Endothelial cell of umbilical vein (primary cell): ENCODE results near the gene MRTFA. TPM values are rescaled to one million over a fixed set of nuclear protein-coding genes. Genes with fewer than 3 reads are reported as not detected.

Experiments
- BruUV-seq: library from RNA; stranded (reverse); fragments of 400-500 nt; replicated peaks from 2 replicates; lab custom pipeline; 2021; lab: Mats Ljungman, UMichigan
- CTCF ChIA-PET: fragments of 300-600, 350-600 bp; sonication (Branson Sonifier 250); formaldehyde crosslinking; loops from one replicate; lab custom pipeline; 2021; ENCODE audit warnings: antibody characterized with exemption, inconsistent platforms; lab: Charles Lee
- POLR2A ChIA-PET: fragments of 300-600, 350-600 bp; sonication (Branson Sonifier 250); formaldehyde crosslinking; loops from one replicate; lab custom pipeline; 2021; ENCODE audit warnings: antibody characterized with exemption, inconsistent platforms; lab: Charles Lee
- DNase-seq: peaks from one replicate; pipeline ENCODE4 v3.0.0-alpha.2; 2011; ENCODE audit warnings: low read depth, low spot score
- FAIRE-seq: peaks from 2 replicates; lab custom pipeline; 2011; peaks lifted over from hg19 to GRCh38; lab: Jason Lieb, UNC
- H2AFZ ChIP-seq: 2 replicates; pipeline ENCODE4 v1.6.0; 2012; ENCODE audit warnings: low read depth, low read length, control low read depth, inconsistent platforms
- H3K27ac ChIP-seq: 2 replicates; pipeline ENCODE4 v1.5.1; 2011; ENCODE audit warnings: low read depth, mild to moderate bottlenecking, control low read depth, low read length, moderate library complexity; ENCODE audit not compliant: insufficient read depth
- H3K27me3 ChIP-seq, 2 experiments: 2 replicates each; pipeline versions ENCODE4 v1.6.0 to v1.6.1; 2011; ENCODE audit warnings: low read length in 2 of 2, mixed read lengths in 1 of 2; ENCODE audit not compliant: control insufficient read depth in 2 of 2, insufficient read depth in 2 of 2
- H3K36me3 ChIP-seq, 2 experiments: 2 replicates in 1 of 2; 3 replicates in 1 of 2; pipeline ENCODE4 v1.5.1; 2011; ENCODE audit warnings: low read length in 2 of 2, mild to moderate bottlenecking in 1 of 2, moderate library complexity in 1 of 2; ENCODE audit not compliant: control insufficient read depth in 2 of 2, insufficient read depth in 2 of 2; ENCODE audit errors: extremely low read depth in 1 of 2
- H3K4me1 ChIP-seq: 3 replicates; pipeline ENCODE4 v1.5.1; 2011; ENCODE audit warnings: mild to moderate bottlenecking, low read length; ENCODE audit not compliant: control insufficient read depth, insufficient read depth; ENCODE audit errors: extremely low read depth
- H3K4me2 ChIP-seq: 2 replicates; pipeline ENCODE4 v1.6.1; 2011; ENCODE audit warnings: low read length, control low read depth, mixed read lengths; ENCODE audit not compliant: insufficient read depth
- H3K4me3 ChIP-seq, 3 experiments: fragments of 200-600 bp in 1 of 3; sonication (generic), shearing (Covaris generic) in 1 of 3; replicated peaks in 1 of 3; 2 replicates each; pipeline ENCODE4 v1.5.1; 2011 to 2016; ENCODE audit warnings: control low read depth in 3 of 3, low read length in 3 of 3, mild to moderate bottlenecking in 2 of 3, inconsistent platforms in 1 of 3, low read depth in 1 of 3, moderate library complexity in 1 of 3; ENCODE audit not compliant: insufficient read depth in 1 of 3
- H3K79me2 ChIP-seq: 2 replicates; pipeline ENCODE4 v1.6.0; 2012; ENCODE audit warnings: low read length, inconsistent platforms; ENCODE audit not compliant: control insufficient read depth, insufficient read depth
- H3K9ac ChIP-seq: replicated peaks from 2 replicates; pipeline ENCODE3; 2011; ENCODE audit warnings: low read length, control low read depth; ENCODE audit not compliant: insufficient read depth; ENCODE audit errors: extremely low read depth
- H3K9me1 ChIP-seq: replicated peaks from 3 replicates; pipeline ENCODE4 v1.6.0; 2011; ENCODE audit warnings: mild to moderate bottlenecking, low read length; ENCODE audit not compliant: control insufficient read depth, insufficient read depth; ENCODE audit errors: extremely low read depth
- H3K9me3 ChIP-seq: replicated peaks from 2 replicates; pipeline ENCODE4 v1.5.1; 2012; ENCODE audit warnings: low read length, inconsistent platforms; ENCODE audit not compliant: control insufficient read depth, insufficient read depth
- H4K20me1 ChIP-seq: replicated peaks from 2 replicates; pipeline ENCODE3; 2011; ENCODE audit warnings: mild to moderate bottlenecking, low read length; ENCODE audit not compliant: control insufficient read depth, insufficient read depth; ENCODE audit errors: extremely low read depth
- CTCF ChIP-seq, 2 donors: IDR thresholded peaks; 1 replicate in 1 of 2; 2 replicates in 1 of 2; pipeline ENCODE4 v1.5.1; 2011; ENCODE audit warnings: low read length in 2 of 2, mild to moderate bottlenecking in 2 of 2, moderate library complexity in 2 of 2, control low read depth in 1 of 2, inconsistent platforms in 1 of 2, low read depth in 1 of 2; ENCODE audit not compliant: insufficient read depth in 1 of 2; ENCODE audit errors: extremely low read depth in 1 of 2
- EZH2 ChIP-seq: IDR thresholded peaks from 2 replicates; pipeline ENCODE4 v1.6.1; 2012; ENCODE audit warnings: borderline replicate concordance, low read depth, mild to moderate bottlenecking, moderate library complexity, low read length, inconsistent platforms; ENCODE audit not compliant: severe bottlenecking
- FOS ChIP-seq: IDR thresholded peaks from 2 replicates; pipeline ENCODE4 v1.6.1; 2011; ENCODE audit warnings: mild to moderate bottlenecking, low read length, moderate library complexity, borderline replicate concordance; ENCODE audit not compliant: insufficient read depth
- GATA2 ChIP-seq: IDR thresholded peaks from 2 replicates; pipeline ENCODE4 v1.7.0; 2011; ENCODE audit warnings: low read depth, mild to moderate bottlenecking, moderate library complexity, mixed read lengths, low read length; ENCODE audit not compliant: insufficient read length, insufficient read depth
- JUN ChIP-seq: IDR thresholded peaks from 2 replicates; pipeline ENCODE4 v1.6.1; 2011; ENCODE audit warnings: borderline replicate concordance, low read depth; ENCODE audit not compliant: insufficient read length, insufficient read depth
- MAX ChIP-seq: IDR thresholded peaks from 2 replicates; pipeline ENCODE4 v1.6.1; 2011; ENCODE audit not compliant: insufficient read depth, insufficient read length
- MYC ChIP-seq: IDR thresholded peaks from one replicate; pipeline ENCODE4 v1.6.1; 2011; ENCODE audit warnings: mild to moderate bottlenecking, low read depth, low read length
- POLR2A ChIP-seq: IDR thresholded peaks from 2 replicates; pipeline ENCODE4 v1.6.1; 2012; ENCODE audit warnings: low read depth, mild to moderate bottlenecking, control low read depth, low read length
- POLR2AphosphoS5 ChIP-seq: IDR thresholded peaks from 2 replicates; pipeline ENCODE4 v1.6.1; 2012; ENCODE audit warnings: low read depth, mild to moderate bottlenecking, control low read depth, low read length, moderate library complexity; ENCODE audit not compliant: insufficient read depth
- dilution Hi-C: fragments of 300-500 bp; cut with MboI; formaldehyde crosslinking; loops from one replicate; pipeline ENCODE4 v1.15.0; 2019; ENCODE audit warnings: low sequenced_read_pairs; ENCODE audit not compliant: extremely low pct_ligation_motif_present
- intact Hi-C: fragments of 100-400 bp; cut with micrococcal nuclease; formaldehyde crosslinking; loops from one replicate; pipeline ENCODE4 v1.10.0; 2022
- polyA plus RNA-seq, 4 experiments: library from polyadenylated mRNA; depleted of rRNA in 3 of 4; stranded (reverse) in 3 of 4; unstranded in 1 of 4; fragments of >200 nt; gene quantifications; 2 replicates each; pipeline versions ENCODE4 v1.2.1 to v1.2.3, GENCODE V29; 2011 to 2012; ENCODE audit warnings: missing spikeins in 1 of 4
- total RNA-seq: library from RNA; stranded (reverse); gene quantifications from 2 replicates; pipeline ENCODE4 v1.2.3, GENCODE V29; 2021

The MRTFA gene
- total and polyA plus RNA-seq, 2 donors (not counting 3 experiments of a cell fraction or from before 2014, with no cell fraction given), result 13.6 to 44.1 TPM

- TF ChIP-seq MYC (no peak), FOS (no peak), POLR2A (no peak), EZH2 (no peak), POLR2AphosphoS5 (no peak), JUN (no peak), GATA2 (no peak), CTCF (IDR thresholded peaks at IDR 0.05; ENCODE audit: extremely low read depth in 1 of 2, insufficient read depth in 1 of 2, low read depth in 1 of 2, low read length in 2 of 2) (no peak), MAX (no peak)
- no TSS peak for BruUV-seq
- intact Hi-C loops (no loop called here), dilution Hi-C loops (no loop called here)
- CTCF ChIA-PET, result interaction anchor here (0.9 to 1.5 kb wide), 4 partner anchors 13 to 178 kb away, joined by 3 to 4 read pairs (median 3); no protein-coding TSS in a partner anchor
- Histone ChIP-seq H3K36me3 (no peaks in the 10 kb centered on the region), H3K79me2 (peaks cover 7% of the 10 kb centered on the region), H3K9ac (no peak overlapping the region), H3K4me1 (no peaks in the 10 kb centered on the region), H3K9me1 (no peaks in the 10 kb centered on the region), H3K27ac (no peak overlapping the region), H3K4me3 (no peak overlapping the region), H4K20me1 (peaks cover 5% of the 10 kb centered on the region), H3K4me2 (no peak overlapping the region), H2AFZ (no peak overlapping the region), H3K27me3 (no peaks in the 10 kb centered on the region), H3K9me3 (no peaks in the 10 kb centered on the region)
- DNase-seq, result no peak
- POLR2A ChIA-PET, result no interaction called here
- no peak for FAIRE-seq
These were observed 54.5 kb downstream of the MRTFA start for GRCh38 chr22:40582063-40582462.
